A549 (cell line): ENCODE results near the gene RAET1L. TPM values are rescaled to one million over a fixed set of nuclear protein-coding genes. Genes with fewer than 3 reads are reported as not detected.
"Not testable (repeated sequence)": the region's sequence is repeated elsewhere in the genome, so short reads cannot be mapped to it uniquely, and the experiment has no call there.

ENCODE experiments used
- ATAC-seq, 2 experiments: fragments of 200-7000 bp in 1 of 2; fragments of >200 bp in 1 of 2; cut with Nextera tagmentation in 1 of 2; cut with Tn5 transposase in 1 of 2; 3 replicates each; pipeline versions ENCODE4 v1.8.0 to v1.9.1; 2018 to 2020; ENCODE audit warnings: mild to moderate bottlenecking in 1 of 2, moderate library complexity in 1 of 2
- CTCF ChIA-PET: fragments of 300-600 bp; sonication (Branson Sonifier 250); formaldehyde crosslinking; extraction: SDS; loops from one replicate; lab custom pipeline; 2021; ENCODE audit warnings: antibody characterized with exemption, inconsistent platforms; lab: Yijun Ruan, JAX
- POLR2A ChIA-PET: fragments of 350-600 bp; formaldehyde crosslinking; extraction: SDS; loops from one replicate; lab custom pipeline; 2021; ENCODE audit warnings: antibody characterized with exemption, inconsistent platforms; lab: Yijun Ruan, JAX
- DNase-seq, 2 experiments: peaks; one replicate each; pipeline versions ENCODE4 v3.0.0 to v3.0.0-alpha.2; 2011 to 2016; ENCODE audit warnings: low read depth in 1 of 2, low spot score in 1 of 2
- FAIRE-seq: peaks from 2 replicates; lab custom pipeline; 2011; peaks lifted over from hg19 to GRCh38; lab: Jason Lieb, UNC
- H3K27ac ChIP-seq, 2 experiments: fragments of >200 bp; sonication (Bioruptor Twin); formaldehyde crosslinking; 3 replicates each; pipeline ENCODE4 v1.5.1; 2016 to 2017
- H3K4me1 ChIP-seq: fragments of >200 bp; sonication (Bioruptor Twin); formaldehyde crosslinking; 3 replicates; pipeline ENCODE4 v1.6.1; 2016
- H3K4me2 ChIP-seq: fragments of >200 bp; sonication (Bioruptor Twin); formaldehyde crosslinking; 3 replicates; pipeline ENCODE4 v1.6.1; 2016
- H3K4me3 ChIP-seq: fragments of >200 bp; sonication (Bioruptor Twin); formaldehyde crosslinking; 3 replicates; pipeline ENCODE4 v1.5.1; 2016
- H3K9me3 ChIP-seq: fragments of >200 bp; sonication (Bioruptor Twin); formaldehyde crosslinking; 3 replicates; pipeline ENCODE4 v1.6.1; 2016
- CBX8 ChIP-seq: fragments of 200-600 bp; sonication (generic); IDR thresholded peaks from 2 replicates; pipeline ENCODE4 v1.6.1; 2016
- CTCF ChIP-seq: fragments of >200 bp; sonication (Bioruptor Twin); formaldehyde crosslinking; IDR thresholded peaks from 3 replicates; pipeline ENCODE4 v1.5.1; 2016
- FOSL2 ChIP-seq, 2 experiments: fragments of 450-650 bp in 1 of 2; fragments of >200 bp in 1 of 2; sonication (Bioruptor Twin) in 1 of 2; formaldehyde crosslinking; IDR thresholded peaks; 2 replicates each; pipeline versions ENCODE4 v1.5.0 to v1.6.1; 2016 to 2020; ENCODE audit warnings: mild to moderate bottlenecking in 1 of 2, moderate library complexity in 1 of 2
- HOXB5 ChIP-seq: fragments of 250-450 bp; sonication (Bioruptor Pico); IDR thresholded peaks from 2 replicates; pipeline ENCODE4 v1.5.0; 2020; ENCODE audit warnings: mild to moderate bottlenecking, moderate library complexity
- KDM5A ChIP-seq: fragments of 200-600 bp; sonication (generic); IDR thresholded peaks from 2 replicates; pipeline ENCODE4 v1.6.1; 2016; ENCODE audit warnings: antibody characterized with exemption, mild to moderate bottlenecking
- PHF8 ChIP-seq: fragments of 200-600 bp; sonication (generic); IDR thresholded peaks from 2 replicates; pipeline ENCODE4 v1.6.1; 2016; ENCODE audit warnings: low read depth, mild to moderate bottlenecking, antibody characterized with exemption, moderate library complexity, borderline replicate concordance
- POLR2A ChIP-seq: IDR thresholded peaks from 2 replicates; pipeline ENCODE4 v1.6.1; 2012; ENCODE audit warnings: mild to moderate bottlenecking, low read length
- RAD21 ChIP-seq, 2 experiments: fragments of >200 bp in 1 of 2; sonication (Bioruptor Twin) in 1 of 2; formaldehyde crosslinking in 1 of 2; IDR thresholded peaks in 1 of 2; conservative IDR thresholded peaks in 1 of 2; 2 replicates in 1 of 2; 3 replicates in 1 of 2; pipeline ENCODE4 v1.6.1; 2012 to 2018; ENCODE audit warnings: inconsistent platforms in 1 of 2
- WGBS: methylation state at CpG from one replicate; pipeline ENCODE4 v1.1.6; 2017; ENCODE audit errors: missing lambda C conversion rate; 5-methylcytosine and 5-hydroxymethylcytosine counted together
- polyA plus RNA-seq, 4 experiments: library from polyadenylated mRNA; depleted of rRNA in 3 of 4; stranded (reverse); fragments of >200 nt; fragmentation: RNase III in 1 of 4; extraction: RNeasy Plus Mini Kit Qiagen cat#74134 plus additional on column Dnase treatment in 1 of 4; gene quantifications; 2 replicates in 3 of 4; 3 replicates in 1 of 4; pipeline ENCODE4 v1.2.3, GENCODE V29; 2011 to 2017

The RAET1L gene
- polyA plus RNA-seq, 2 of the 4 experiments (the other 2 are of a cell fraction): 0.22 TPM; not detected in 1

GRCh38 chr6:150014623-150015280 is 10.6 kb downstream of the RAET1L start:
- FAIRE-seq, H3K4me1 ChIP-seq, ATAC-seq, H3K27ac ChIP-seq, CTCF ChIA-PET, DNase-seq, H3K9me3 ChIP-seq, H3K4me3 ChIP-seq, POLR2A ChIA-PET: not testable (repeated sequence)
- WGBS: 65% methylated on average over 4 of the region's 50 CpGs
- H3K4me2 ChIP-seq: peak overlapping the region; percentile 36

GRCh38 chr6:150013785-150014622 is 11.3 kb downstream of the RAET1L start:
- DNase-seq, H3K4me2 ChIP-seq, CTCF ChIA-PET, H3K4me3 ChIP-seq, FAIRE-seq, ATAC-seq, POLR2A ChIA-PET, H3K27ac ChIP-seq, H3K9me3 ChIP-seq, H3K4me1 ChIP-seq: not testable (repeated sequence)
- 56% methylated on average over 8 of the region's 24 CpGs for WGBS

- CTCF ChIA-PET, H3K27ac ChIP-seq, POLR2A ChIA-PET, H3K4me3 ChIP-seq, H3K9me3 ChIP-seq, H3K4me2 ChIP-seq, FAIRE-seq, ATAC-seq, H3K4me1 ChIP-seq, DNase-seq: not testable (repeated sequence)
- 40% methylated on average over 8 of the region's 8 CpGs for WGBS
Measured at GRCh38 chr6:150012846-150013784, 12.2 kb downstream of the RAET1L start.

GRCh38 chr6:150008588-150008987 is 16.7 kb downstream of the RAET1L start:
- no peak overlapping the region for H3K4me3 ChIP-seq
- H3K27ac ChIP-seq: no peak overlapping the region
- no peaks in the 10 kb centered on the region for H3K9me3 ChIP-seq
- TF ChIP-seq KDM5A: no peak
- TF ChIP-seq CTCF: no peak
- ATAC-seq (no peak), DNase-seq (peak in 1 of 2 experiments; percentile 47), FAIRE-seq (no peak)
- H3K4me1 ChIP-seq: peaks cover 11% of the 10 kb centered on the region; the same call in 2 of the 3 replicates
- ChIA-PET CTCF (interaction anchor here (4.8 kb wide), 1 partner anchor 8 kb away, joined by 24 read pairs; no protein-coding TSS in a partner anchor), POLR2A (no interaction called here)
- H3K4me2 ChIP-seq: no peak overlapping the region
- 16% methylated on average over 9 of the region's 9 CpGs for WGBS

GRCh38 chr6:150006961-150007464 is 18.3 kb downstream of the RAET1L start:
- Histone ChIP-seq H3K4me2 (no peak overlapping the region), H3K4me1 (peaks cover 11% of the 10 kb centered on the region; the same call in 2 of the 3 replicates), H3K27ac (no peak overlapping the region), H3K4me3 (no peak overlapping the region), H3K9me3 (no peaks in the 10 kb centered on the region)
- ATAC-seq (peak in 1 of 2 experiments; percentile 35; a peak in 2 of 6 replicates), DNase-seq (peak in 1 of 2 experiments; percentile 14), FAIRE-seq (no peak)
- TF ChIP-seq PHF8 (no peak), RAD21 (conservative IDR thresholded peaks at IDR 0.05 in 1 of 2, IDR thresholded peaks at IDR 0.05 in 1 of 2) (peak; percentile 16 to 31; a peak in 1 of 5 replicates), FOSL2 (IDR thresholded peaks at IDR 0.05) (no peak), FOSL2 (CRISPR knock-in tag; IDR thresholded peaks at IDR 0.05) (no peak), HOXB5 (CRISPR knock-in tag) (no peak), CTCF (peak; percentile 34), KDM5A (no peak), CBX8 (no peak), POLR2A (no peak)
- ChIA-PET POLR2A (no interaction called here), CTCF (interaction anchor here (0.6 to 4.8 kb wide), 11 partner anchors 10 to 794 kb away, joined by 3 to 24 read pairs (median 3); no protein-coding TSS in a partner anchor)
- WGBS: 68% methylated on average over 7 of the region's 7 CpGs
